Mesodermal cell (in vitro differentiated cells): Measurements from ENCODE around the gene HOXA9.
A peak's percentile ranks its signal among the peaks of the same experiment; 100 is the strongest.

Source experiments
- H3K27ac ChIP-seq: 2 replicates; pipeline ENCODE4 v1.7.0; 2013; ENCODE audit warnings: mild to moderate bottlenecking, low read depth, low read length, moderate library complexity; ENCODE audit not compliant: severe bottlenecking
- H3K36me3 ChIP-seq: 2 replicates; pipeline ENCODE4 v1.7.1; 2013; ENCODE audit warnings: mild to moderate bottlenecking, low read length, moderate library complexity; ENCODE audit not compliant: control insufficient read depth, insufficient read depth
- H3K4me1 ChIP-seq: one replicate; pipeline ENCODE4 v1.7.1; 2013; ENCODE audit warnings: mild to moderate bottlenecking, low read length; ENCODE audit not compliant: insufficient read depth, control insufficient read depth, poor library complexity, severe bottlenecking
- H3K4me3 ChIP-seq: 2 replicates; pipeline ENCODE4 v1.7.0; 2013; ENCODE audit warnings: low read length, control low read depth, mild to moderate bottlenecking; ENCODE audit not compliant: insufficient read depth, poor library complexity, severe bottlenecking; ENCODE audit errors: extremely low read depth
- H3K9me3 ChIP-seq: 2 replicates; pipeline ENCODE4 v1.7.1; 2013; ENCODE audit warnings: mild to moderate bottlenecking, low read length, moderate library complexity; ENCODE audit not compliant: control insufficient read depth
- WGBS, 2 experiments: methylation state at CpG; one replicate each; pipeline ENCODE4 v1.1.5; 2013; ENCODE audit warnings: missing lambda C conversion rate in 2 of 2; ENCODE audit not compliant: insufficient coverage in 2 of 2; 5-methylcytosine and 5-hydroxymethylcytosine counted together

HOXA9 gene

GRCh38 chr7:27141137-27141922 is 24.0 kb downstream of the HOXA9 start:
- H3K4me3 ChIP-seq: peak overlapping the region; percentile 44
- WGBS, 2 experiments: 34 to 38% methylated on average over 12 to 13 of the region's 18 CpGs
- no peaks in the 10 kb centered on the region for H3K9me3 ChIP-seq
- H3K27ac ChIP-seq: peak overlapping the region; percentile 53
- H3K4me1 ChIP-seq: peaks cover 3% of the 10 kb centered on the region
- no peaks in the 10 kb centered on the region for H3K36me3 ChIP-seq

- Histone ChIP-seq H3K4me1 (peaks cover 7% of the 10 kb centered on the region), H3K27ac (no peak overlapping the region), H3K4me3 (peak overlapping the region; percentile 6), H3K9me3 (no peaks in the 10 kb centered on the region), H3K36me3 (no peaks in the 10 kb centered on the region)
- WGBS, 2 experiments: 32 to 46% methylated on average over 6 to 9 of the region's 15 CpGs
Measured at GRCh38 chr7:27140126-27140857, 25.0 kb downstream of the HOXA9 start.

GRCh38 chr7:27139334-27140125 is 25.8 kb downstream of the HOXA9 start:
- 1% methylated on average over 46 to 51 of the region's 53 CpGs for WGBS, 2 experiments
- H3K9me3 ChIP-seq: no peaks in the 10 kb centered on the region
- H3K27ac ChIP-seq: peak overlapping the region; percentile 58
- no peaks in the 10 kb centered on the region for H3K36me3 ChIP-seq
- peaks cover 7% of the 10 kb centered on the region for H3K4me1 ChIP-seq
- peak overlapping the region; percentile 6 for H3K4me3 ChIP-seq

GRCh38 chr7:27138985-27139333 is 26.4 kb downstream of the HOXA9 start:
- no peaks in the 10 kb centered on the region for H3K9me3 ChIP-seq
- H3K4me3 ChIP-seq: peak overlapping the region; percentile 6
- WGBS, 2 experiments: 5 to 16% methylated on average over 5 to 7 of the region's 11 CpGs
- no peaks in the 10 kb centered on the region for H3K36me3 ChIP-seq
- peaks cover 7% of the 10 kb centered on the region for H3K4me1 ChIP-seq
- H3K27ac ChIP-seq: no peak overlapping the region

GRCh38 chr7:27138472-27138871 is 26.9 kb downstream of the HOXA9 start:
- Histone ChIP-seq H3K27ac (no peak overlapping the region), H3K9me3 (no peaks in the 10 kb centered on the region), H3K4me1 (peaks cover 7% of the 10 kb centered on the region), H3K4me3 (no peak overlapping the region), H3K36me3 (no peaks in the 10 kb centered on the region)
- no CpG with 5 or more reads among the region's 1 CpG for WGBS, 2 experiments

GRCh38 chr7:27137640-27138315 is 27.6 kb downstream of the HOXA9 start:
- no peak overlapping the region for H3K4me3 ChIP-seq
- WGBS, 2 experiments: 43 to 50% methylated on average over 1 of the region's 2 CpGs
- H3K4me1 ChIP-seq: peaks cover 6% of the 10 kb centered on the region
- no peak overlapping the region for H3K27ac ChIP-seq
- no peaks in the 10 kb centered on the region for H3K9me3 ChIP-seq
- H3K36me3 ChIP-seq: no peaks in the 10 kb centered on the region

GRCh38 chr7:27134392-27134791 is 30.9 kb downstream of the HOXA9 start:
- H3K27ac ChIP-seq: no peak overlapping the region
- H3K36me3 ChIP-seq: no peaks in the 10 kb centered on the region
- H3K9me3 ChIP-seq: no peaks in the 10 kb centered on the region
- H3K4me1 ChIP-seq: peaks cover 6% of the 10 kb centered on the region
- H3K4me3 ChIP-seq: no peak overlapping the region
- 14 to 33% methylated on average over 2 of the region's 2 CpGs for WGBS, 2 experiments

GRCh38 chr7:27133409-27134231 is 31.7 kb downstream of the HOXA9 start:
- H3K9me3 ChIP-seq: no peaks in the 10 kb centered on the region
- H3K4me3 ChIP-seq: no peak overlapping the region
- no peaks in the 10 kb centered on the region for H3K36me3 ChIP-seq
- H3K4me1 ChIP-seq: peaks cover 6% of the 10 kb centered on the region
- WGBS, 2 experiments: 11% methylated on average over 12 of the region's 18 CpGs
- peak overlapping the region; percentile 5 for H3K27ac ChIP-seq

- peaks cover 6% of the 10 kb centered on the region for H3K4me1 ChIP-seq
- H3K9me3 ChIP-seq: no peaks in the 10 kb centered on the region
- H3K27ac ChIP-seq: no peak overlapping the region
- 6 to 31% methylated on average over 2 to 6 of the region's 6 CpGs for WGBS, 2 experiments
- H3K4me3 ChIP-seq: no peak overlapping the region
- no peaks in the 10 kb centered on the region for H3K36me3 ChIP-seq
Measured at GRCh38 chr7:27132978-27133377, 32.4 kb downstream of the HOXA9 start.

GRCh38 chr7:27132214-27132613 is 33.1 kb downstream of the HOXA9 start:
- H3K4me3 ChIP-seq: no peak overlapping the region
- peaks cover 6% of the 10 kb centered on the region for H3K4me1 ChIP-seq
- H3K36me3 ChIP-seq: no peaks in the 10 kb centered on the region
- WGBS, 2 experiments: 0 to 45% methylated on average over 1 to 2 of the region's 2 CpGs
- H3K9me3 ChIP-seq: no peaks in the 10 kb centered on the region
- H3K27ac ChIP-seq: no peak overlapping the region
